HepG2 (cell line): Measurements from ENCODE around the gene SPATC1L. TPM values are rescaled to one million over a fixed set of nuclear protein-coding genes. Genes with fewer than 3 reads are reported as not detected.

Experiments
- ATF1 ChIP-seq: IDR thresholded peaks from 2 replicates; pipeline ENCODE4 v1.6.1; 2016; ENCODE audit warnings: mild to moderate bottlenecking, control low read depth
- ATF5 ChIP-seq: sonication (generic); formaldehyde crosslinking; IDR thresholded peaks from 2 replicates; pipeline ENCODE4 v1.4.0; 2020; ENCODE audit warnings: mild to moderate bottlenecking, low read depth, missing genetic modification reagents
- ELF3 ChIP-seq: IDR thresholded peaks from 2 replicates; pipeline ENCODE4 v1.6.1; 2016; ENCODE audit warnings: missing genetic modification reagents, missing compliant biosample characterization
- FOSL1 ChIP-seq: sonication (generic); formaldehyde crosslinking; IDR thresholded peaks from 2 replicates; pipeline ENCODE4 v1.9.0; 2021; ENCODE audit warnings: missing genetic modification reagents, borderline replicate concordance
- HMGXB3 ChIP-seq: sonication (generic); formaldehyde crosslinking; IDR thresholded peaks from 2 replicates; pipeline ENCODE4 v1.4.0; 2020; ENCODE audit warnings: missing genetic modification reagents, borderline replicate concordance
- KDM6A ChIP-seq: IDR thresholded peaks from 2 replicates; pipeline ENCODE4 v1.6.1; 2016; ENCODE audit warnings: low read depth
- KMT2B ChIP-seq: IDR thresholded peaks from 2 replicates; pipeline ENCODE4 v1.6.1; 2016; ENCODE audit warnings: missing genetic modification reagents, missing compliant biosample characterization
- MAFF ChIP-seq: IDR thresholded peaks from 2 replicates; pipeline ENCODE4 v1.6.1; 2011; ENCODE audit warnings: low read depth, low read length, improper control_type of control experiment
- NFYC ChIP-seq: IDR thresholded peaks from 2 replicates; pipeline ENCODE4 v1.6.1; 2016; ENCODE audit warnings: missing genetic modification reagents, missing compliant biosample characterization
- NKX3-1 ChIP-seq: sonication (generic); formaldehyde crosslinking; IDR thresholded peaks from 2 replicates; pipeline ENCODE4 v1.5.0; 2020; ENCODE audit warnings: missing genetic modification reagents
- SRF ChIP-seq: IDR thresholded peaks from 2 replicates; pipeline ENCODE4 v1.6.1; 2011; ENCODE audit warnings: mild to moderate bottlenecking, low read depth, low read length, moderate library complexity
- ZBTB21 ChIP-seq: sonication (generic); formaldehyde crosslinking; IDR thresholded peaks from 2 replicates; pipeline ENCODE4 v1.4.0; 2020; ENCODE audit warnings: missing genetic modification reagents
- ZBTB33 ChIP-seq: sonication (generic); formaldehyde crosslinking; IDR thresholded peaks from 2 replicates; pipeline ENCODE4 v1.4.0; 2020; ENCODE audit warnings: missing genetic modification reagents
- ZNF709 ChIP-seq: sonication (generic); formaldehyde crosslinking; IDR thresholded peaks from 2 replicates; pipeline ENCODE4 v1.5.0; 2020; ENCODE audit warnings: mild to moderate bottlenecking, missing genetic modification reagents
- polyA plus RNA-seq, 8 experiments: library from polyadenylated mRNA; depleted of rRNA in 3 of 8; stranded (reverse) in 7 of 8; unstranded in 1 of 8; fragments of >200 nt; fragmentation: Illumina TruSeq in 4 of 8; extraction: Trizol in 4 of 8; gene quantifications; 2 replicates each; pipeline versions ENCODE4 v1.2.1 to v1.2.3, GENCODE V29; 2011 to 2016; ENCODE audit warnings: low read depth in 4 of 8, missing spikeins in 1 of 8, mixed read lengths in 1 of 8; ENCODE audit not compliant: insufficient read depth in 1 of 8
- total RNA-seq, 5 experiments: library from RNA; depleted of rRNA; stranded (reverse); fragments of >200 nt; fragmentation: Illumina TruSeq; extraction: Trizol; gene quantifications; 2 replicates each; pipeline ENCODE4 v1.2.3, GENCODE V29; 2016; ENCODE audit warnings: low read depth in 1 of 5

SPATC1L gene
- total and polyA plus RNA-seq, 2 of the 13 experiments (the other 11 are each of a cell fraction or from before 2014, with no cell fraction given), result 1.4 to 3.3 TPM

- no peak for TF ChIP-seq ATF5
- TF ChIP-seq HMGXB3, result no peak
- no peak for TF ChIP-seq KMT2B
- no peak for TF ChIP-seq NKX3-1
- no peak for TF ChIP-seq KDM6A (CRISPR knock-in tag)
- TF ChIP-seq ZBTB33 (CRISPR knock-in tag), result peak; percentile 86
- TF ChIP-seq NFYC (CRISPR knock-in tag), result peak; percentile 68
- TF ChIP-seq ZNF709, result no peak
- TF ChIP-seq ZBTB21 (CRISPR knock-in tag), result no peak
- peak; percentile 46 for TF ChIP-seq MAFF
- TF ChIP-seq FOSL1 (CRISPR knock-in tag), result no peak
- TF ChIP-seq ATF1 (CRISPR knock-in tag), result no peak
- no peak for TF ChIP-seq ELF3 (CRISPR knock-in tag)
- peak; percentile 43; the same call in 1 of the 2 replicates for TF ChIP-seq SRF
These were observed 41.4 kb downstream of the SPATC1L start (continued) for GRCh38 chr21:46142582-46143473.
